Uterus (tissue), 2 donors: Measurements from ENCODE around the gene RSPH6A.

Experiments
- CTCF ChIP-seq, 4 experiments: fragments of 200-600 bp in 2 of 4; fragments of 450-650 bp in 2 of 4; sonication (generic) in 2 of 4; IDR thresholded peaks; one replicate each; pipeline ENCODE4 v1.5.1; 2016 to 2019; ENCODE audit warnings: antibody characterized with exemption in 4 of 4, mild to moderate bottlenecking in 2 of 4, moderate library complexity in 1 of 4
- POLR2A ChIP-seq, 2 donors: fragments of 450-650 bp; IDR thresholded peaks; one replicate each; pipeline ENCODE4 v1.6.1; 2016; ENCODE audit warnings: antibody characterized with exemption in 2 of 2, mild to moderate bottlenecking in 1 of 2, moderate library complexity in 1 of 2

- TF ChIP-seq POLR2A (IDR thresholded peaks at IDR 0.05) (no peak), CTCF (IDR thresholded peaks at IDR 0.05) (peak; percentile 36 to 77 (median 64))
These were observed 35.6 kb downstream of the RSPH6A start for GRCh38 chr19:45779231-45780145.
